Panc1 (cell line): ENCODE results near the gene CHI3L1. TPM values are rescaled to one million over a fixed set of nuclear protein-coding genes. Genes with fewer than 3 reads are reported as not detected.

ENCODE experiments used
- ATAC-seq: fragments of 200-7000 bp; cut with Tn5 transposase; 2 replicates; pipeline ENCODE4 v1.9.1; 2020; ENCODE audit warnings: mild to moderate bottlenecking, moderate library complexity
- BruUV-seq: library from RNA; stranded (reverse); fragments of 400-500 nt; replicated peaks from 2 replicates; lab custom pipeline; 2021; lab: Mats Ljungman, UMichigan
- CTCF ChIA-PET: fragments of 300-600 bp; sonication (Branson Sonifier 250); formaldehyde crosslinking; loops from one replicate; lab custom pipeline; 2022; ENCODE audit warnings: antibody characterized with exemption; lab: Charles Lee
- POLR2A ChIA-PET: fragments of 300-600 bp; sonication (Branson Sonifier 250); formaldehyde crosslinking; loops from one replicate; lab custom pipeline; 2022; ENCODE audit warnings: antibody characterized with exemption; lab: Charles Lee
- DNase-seq: peaks from one replicate; pipeline ENCODE4 v3.0.0-alpha.2; 2010; ENCODE audit warnings: low read depth, low spot score
- H3K27ac ChIP-seq: 2 replicates; pipeline ENCODE4 v1.5.1; 2011; ENCODE audit warnings: mild to moderate bottlenecking, low read length, inconsistent platforms
- H3K27me3 ChIP-seq: fragments of 200-500 bp; sonication (Bioruptor generic); 2 replicates; pipeline ENCODE4 v1.6.0; 2014; ENCODE audit warnings: low read length, inconsistent platforms; ENCODE audit not compliant: control insufficient read depth, insufficient read depth
- H3K36me3 ChIP-seq: fragments of 200-500 bp; sonication (Bioruptor generic); 2 replicates; pipeline ENCODE4 v1.5.1; 2014; ENCODE audit warnings: inconsistent platforms, mild to moderate bottlenecking, low read length, moderate library complexity; ENCODE audit not compliant: control insufficient read depth, insufficient read depth
- H3K4me1 ChIP-seq: 2 replicates; pipeline ENCODE4 v1.5.1; 2011; ENCODE audit warnings: inconsistent platforms, mild to moderate bottlenecking, low read length, moderate library complexity; ENCODE audit not compliant: control insufficient read depth, insufficient read depth
- H3K4me3 ChIP-seq, 2 experiments: 2 replicates each; pipeline ENCODE4 v1.5.1; 2011 to 2012; ENCODE audit warnings: low read depth in 2 of 2, low read length in 2 of 2, mild to moderate bottlenecking in 2 of 2, inconsistent platforms in 1 of 2, moderate library complexity in 1 of 2
- H3K9me3 ChIP-seq: fragments of 200-500 bp; sonication (Bioruptor generic); 2 replicates; pipeline ENCODE4 v1.5.1; 2014; ENCODE audit warnings: low read depth, mild to moderate bottlenecking, inconsistent platforms, low read length, moderate library complexity; ENCODE audit not compliant: control insufficient read depth, insufficient read depth
- POLR2AphosphoS5 ChIP-seq: IDR thresholded peaks from 2 replicates; pipeline ENCODE4 v1.6.1; 2012; ENCODE audit warnings: mild to moderate bottlenecking, low read depth, low read length, moderate library complexity
- SIN3A ChIP-seq: IDR thresholded peaks from 2 replicates; pipeline ENCODE4 v1.6.1; 2012; ENCODE audit warnings: low read depth, mild to moderate bottlenecking, low read length, moderate library complexity, borderline replicate concordance; ENCODE audit not compliant: insufficient read depth
- TCF7L2 ChIP-seq: IDR thresholded peaks from 2 replicates; pipeline ENCODE4 v1.6.1; 2011; ENCODE audit warnings: mild to moderate bottlenecking, low read depth, low read length, inconsistent platforms
- in situ Hi-C: cut with HindIII; loops from 2 replicates; pipeline ENCODE4 v1.10.0; 2016; ENCODE audit warnings: low sequenced_read_pairs, low pct_unique_long_range_greater_than_20kb
- intact Hi-C: fragments of 100-400 bp; cut with micrococcal nuclease; formaldehyde crosslinking; loops from one replicate; pipeline ENCODE4 v1.10.0; 2022; ENCODE audit not compliant: unreplicated experiment
- total RNA-seq: library from RNA; stranded (reverse); gene quantifications from one replicate; pipeline ENCODE4 v1.2.1, GENCODE V29; 2021; ENCODE audit not compliant: unreplicated experiment
- TF ChIP-seq, protein P1 (sequence below), 2 experiments: IDR thresholded peaks; 2 replicates each; pipeline ENCODE4 v1.6.1; 2011 to 2012; ENCODE audit warnings: low read depth in 2 of 2, control low read depth in 1 of 2, low read length in 1 of 2, mild to moderate bottlenecking in 1 of 2, moderate library complexity in 1 of 2; ENCODE audit not compliant: insufficient read depth in 1 of 2
- TF ChIP-seq, protein P2 (sequence below): fragments of 450-650 bp; IDR thresholded peaks from 2 replicates; pipeline ENCODE4 v1.5.1; 2017; ENCODE audit warnings: mild to moderate bottlenecking

The CHI3L1 gene
- total RNA-seq, 1 experiment from 2014 or later: 0.10 TPM

GRCh38 chr1:203215573-203215972 is 29.1 kb upstream of the CHI3L1 start:
- DNase-seq (no peak), ATAC-seq (peak; percentile 24; the same call in 1 of the 2 replicates)
- Histone ChIP-seq H3K9me3 (no peaks in the 10 kb centered on the region), H3K27ac (no peak overlapping the region), H3K27me3 (no peaks in the 10 kb centered on the region; the same call in 1 of the 2 replicates), H3K36me3 (no peaks in the 10 kb centered on the region), H3K4me3 (no peak overlapping the region), H3K4me1 (no peaks in the 10 kb centered on the region)
- POLR2A ChIA-PET: no interaction called here
- intact Hi-C loops (no loop called here), in situ Hi-C loops (no loop called here)
- CTCF ChIA-PET: interaction anchor here (0.7 to 4.1 kb wide), 9 partner anchors 52 to 186 kb away, joined by 3 to 43 read pairs (median 5); no protein-coding TSS in a partner anchor
- no TSS peak for BruUV-seq
- no peak for TF ChIP-seq POLR2AphosphoS5
- TF ChIP-seq TCF7L2: no peak
- TF ChIP-seq, protein P1, sequence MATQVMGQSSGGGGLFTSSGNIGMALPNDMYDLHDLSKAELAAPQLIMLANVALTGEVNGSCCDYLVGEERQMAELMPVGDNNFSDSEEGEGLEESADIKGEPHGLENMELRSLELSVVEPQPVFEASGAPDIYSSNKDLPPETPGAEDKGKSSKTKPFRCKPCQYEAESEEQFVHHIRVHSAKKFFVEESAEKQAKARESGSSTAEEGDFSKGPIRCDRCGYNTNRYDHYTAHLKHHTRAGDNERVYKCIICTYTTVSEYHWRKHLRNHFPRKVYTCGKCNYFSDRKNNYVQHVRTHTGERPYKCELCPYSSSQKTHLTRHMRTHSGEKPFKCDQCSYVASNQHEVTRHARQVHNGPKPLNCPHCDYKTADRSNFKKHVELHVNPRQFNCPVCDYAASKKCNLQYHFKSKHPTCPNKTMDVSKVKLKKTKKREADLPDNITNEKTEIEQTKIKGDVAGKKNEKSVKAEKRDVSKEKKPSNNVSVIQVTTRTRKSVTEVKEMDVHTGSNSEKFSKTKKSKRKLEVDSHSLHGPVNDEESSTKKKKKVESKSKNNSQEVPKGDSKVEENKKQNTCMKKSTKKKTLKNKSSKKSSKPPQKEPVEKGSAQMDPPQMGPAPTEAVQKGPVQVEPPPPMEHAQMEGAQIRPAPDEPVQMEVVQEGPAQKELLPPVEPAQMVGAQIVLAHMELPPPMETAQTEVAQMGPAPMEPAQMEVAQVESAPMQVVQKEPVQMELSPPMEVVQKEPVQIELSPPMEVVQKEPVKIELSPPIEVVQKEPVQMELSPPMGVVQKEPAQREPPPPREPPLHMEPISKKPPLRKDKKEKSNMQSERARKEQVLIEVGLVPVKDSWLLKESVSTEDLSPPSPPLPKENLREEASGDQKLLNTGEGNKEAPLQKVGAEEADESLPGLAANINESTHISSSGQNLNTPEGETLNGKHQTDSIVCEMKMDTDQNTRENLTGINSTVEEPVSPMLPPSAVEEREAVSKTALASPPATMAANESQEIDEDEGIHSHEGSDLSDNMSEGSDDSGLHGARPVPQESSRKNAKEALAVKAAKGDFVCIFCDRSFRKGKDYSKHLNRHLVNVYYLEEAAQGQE (IDR thresholded peaks at IDR 0.05; ENCODE audit: insufficient read depth in 1 of 2, low read depth in 2 of 2, low read length in 1 of 2): no peak
- TF ChIP-seq, protein P2, sequence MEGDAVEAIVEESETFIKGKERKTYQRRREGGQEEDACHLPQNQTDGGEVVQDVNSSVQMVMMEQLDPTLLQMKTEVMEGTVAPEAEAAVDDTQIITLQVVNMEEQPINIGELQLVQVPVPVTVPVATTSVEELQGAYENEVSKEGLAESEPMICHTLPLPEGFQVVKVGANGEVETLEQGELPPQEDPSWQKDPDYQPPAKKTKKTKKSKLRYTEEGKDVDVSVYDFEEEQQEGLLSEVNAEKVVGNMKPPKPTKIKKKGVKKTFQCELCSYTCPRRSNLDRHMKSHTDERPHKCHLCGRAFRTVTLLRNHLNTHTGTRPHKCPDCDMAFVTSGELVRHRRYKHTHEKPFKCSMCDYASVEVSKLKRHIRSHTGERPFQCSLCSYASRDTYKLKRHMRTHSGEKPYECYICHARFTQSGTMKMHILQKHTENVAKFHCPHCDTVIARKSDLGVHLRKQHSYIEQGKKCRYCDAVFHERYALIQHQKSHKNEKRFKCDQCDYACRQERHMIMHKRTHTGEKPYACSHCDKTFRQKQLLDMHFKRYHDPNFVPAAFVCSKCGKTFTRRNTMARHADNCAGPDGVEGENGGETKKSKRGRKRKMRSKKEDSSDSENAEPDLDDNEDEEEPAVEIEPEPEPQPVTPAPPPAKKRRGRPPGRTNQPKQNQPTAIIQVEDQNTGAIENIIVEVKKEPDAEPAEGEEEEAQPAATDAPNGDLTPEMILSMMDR: no peak
- no peak for TF ChIP-seq SIN3A

- Histone ChIP-seq H3K4me1 (no peaks in the 10 kb centered on the region), H3K36me3 (no peaks in the 10 kb centered on the region), H3K27ac (no peak overlapping the region), H3K9me3 (no peaks in the 10 kb centered on the region), H3K4me3 (no peak overlapping the region), H3K27me3 (peaks cover 3% of the 10 kb centered on the region)
- no TSS peak for BruUV-seq
- POLR2A ChIA-PET: interaction anchor here (0.7 kb wide), 1 partner anchor 85 kb away, joined by 3 read pairs; no protein-coding TSS in a partner anchor
- intact Hi-C loops: no loop called here
- TF ChIP-seq POLR2AphosphoS5 (no peak), TCF7L2 (no peak), SIN3A (no peak)
- TF ChIP-seq, protein P1 (IDR thresholded peaks at IDR 0.05; ENCODE audit: insufficient read depth in 1 of 2, low read depth in 2 of 2, low read length in 1 of 2): no peak
- TF ChIP-seq, protein P2: no peak
- ATAC-seq: no peak
- in situ Hi-C loops: no loop called here
- CTCF ChIA-PET: interaction anchor here (0.6 to 4.1 kb wide), 7 partner anchors 84 to 989 kb away, joined by 3 to 43 read pairs (median 8); no protein-coding TSS in a partner anchor
- no peak for DNase-seq
Measured at GRCh38 chr1:203214871-203215270, 28.4 kb upstream of the CHI3L1 start.
